Mucosa of descending colon (tissue), 3 donors: Measurements from ENCODE around the gene PRAMEF20. TPM values are rescaled to one million over a fixed set of nuclear protein-coding genes. Genes with fewer than 3 reads are reported as not detected.
"Not testable (repeated sequence)": the region's sequence is repeated elsewhere in the genome, so short reads cannot be mapped to it uniquely, and the experiment has no call there.

Source experiments
- ATAC-seq: fragments of 200-7000 bp; cut with Tn5 transposase; one replicate; pipeline ENCODE4 v1.9.1; 2020; ENCODE audit warnings: mild to moderate bottlenecking, moderate library complexity
- DNase-seq, 3 donors: peaks; one replicate each; pipeline ENCODE4 v3.0.0-alpha.2; 2020
- H3K36me3 ChIP-seq: fragments of 200-600 bp; one replicate; pipeline ENCODE4 v1.8.0; 2021; ENCODE audit warnings: low read depth, mild to moderate bottlenecking
- H3K4me1 ChIP-seq: fragments of 200-600 bp; one replicate; pipeline ENCODE4 v1.8.0; 2021; ENCODE audit warnings: low read depth, mild to moderate bottlenecking
- H3K4me3 ChIP-seq: fragments of 200-600 bp; one replicate; pipeline ENCODE4 v1.8.0; 2021; ENCODE audit warnings: mild to moderate bottlenecking
- H3K9me3 ChIP-seq: fragments of 200-600 bp; one replicate; pipeline ENCODE4 v1.8.0; 2021; ENCODE audit warnings: mild to moderate bottlenecking
- intact Hi-C, 2 donors: fragments of 100-400 bp; cut with DNase I in 1 of 2; cut with micrococcal nuclease in 1 of 2; formaldehyde crosslinking; loops; one replicate each; pipeline versions ENCODE4 v1.11.0 to v1.11.1; 2022; cut with DNase I, micrococcal nuclease
- total RNA-seq, 3 donors: library from RNA; stranded (reverse); fragmentation: NEBNext Ultra II Directional in 2 of 3; extraction: Animal tissue kit (Norgen Biotek cat#: 25700) in 2 of 3; gene quantifications; one replicate each; pipeline versions ENCODE4 v1.2.1 to v1.2.4, GENCODE V29; 2021 to 2023
- TF ChIP-seq, protein P1 (sequence below): fragments of 200-600 bp; IDR thresholded peaks from one replicate; pipeline ENCODE4 v1.8.0; 2022; ENCODE audit warnings: antibody characterized with exemption, mild to moderate bottlenecking
- donor health status: DM: no; HTN: no; CAD: no; lungs with moderate emphysema.
- donor health status: DM: no; HTN: no; CAD: no.
- donor health status: DM: no; HTN: yes; CAD: no.

The PRAMEF20 gene
- total RNA-seq, 3 donors from 2014 or later = not detected

DNA sequence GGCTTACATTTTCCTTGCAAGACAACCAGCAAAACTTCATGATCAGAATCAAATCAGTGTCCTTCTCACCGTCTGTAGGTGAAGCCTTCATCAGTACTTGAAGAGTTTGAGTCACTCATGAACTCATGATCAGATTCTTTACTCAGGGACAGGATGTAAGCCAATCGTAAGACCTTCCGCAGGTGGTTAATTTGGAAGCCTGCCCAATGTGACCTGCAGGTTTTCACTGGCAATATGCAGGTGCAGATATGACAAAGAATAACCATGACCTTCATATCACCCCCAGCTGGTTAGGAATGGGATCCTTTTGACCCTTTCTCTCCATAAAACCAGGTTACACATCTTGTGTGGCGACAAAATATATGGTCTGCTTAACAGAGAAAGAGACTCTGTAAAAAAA lies 2.4 kb upstream of the PRAMEF20 start:
- no peaks in the 10 kb centered on the region for H3K4me1 ChIP-seq
- no peaks in the 10 kb centered on the region for H3K36me3 ChIP-seq
- DNase-seq (no peak), ATAC-seq (no peak)
- TF ChIP-seq, protein P1, sequence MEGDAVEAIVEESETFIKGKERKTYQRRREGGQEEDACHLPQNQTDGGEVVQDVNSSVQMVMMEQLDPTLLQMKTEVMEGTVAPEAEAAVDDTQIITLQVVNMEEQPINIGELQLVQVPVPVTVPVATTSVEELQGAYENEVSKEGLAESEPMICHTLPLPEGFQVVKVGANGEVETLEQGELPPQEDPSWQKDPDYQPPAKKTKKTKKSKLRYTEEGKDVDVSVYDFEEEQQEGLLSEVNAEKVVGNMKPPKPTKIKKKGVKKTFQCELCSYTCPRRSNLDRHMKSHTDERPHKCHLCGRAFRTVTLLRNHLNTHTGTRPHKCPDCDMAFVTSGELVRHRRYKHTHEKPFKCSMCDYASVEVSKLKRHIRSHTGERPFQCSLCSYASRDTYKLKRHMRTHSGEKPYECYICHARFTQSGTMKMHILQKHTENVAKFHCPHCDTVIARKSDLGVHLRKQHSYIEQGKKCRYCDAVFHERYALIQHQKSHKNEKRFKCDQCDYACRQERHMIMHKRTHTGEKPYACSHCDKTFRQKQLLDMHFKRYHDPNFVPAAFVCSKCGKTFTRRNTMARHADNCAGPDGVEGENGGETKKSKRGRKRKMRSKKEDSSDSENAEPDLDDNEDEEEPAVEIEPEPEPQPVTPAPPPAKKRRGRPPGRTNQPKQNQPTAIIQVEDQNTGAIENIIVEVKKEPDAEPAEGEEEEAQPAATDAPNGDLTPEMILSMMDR = no peak
- no peak overlapping the region for H3K4me3 ChIP-seq
- H3K9me3 ChIP-seq = peaks cover 3% of the 10 kb centered on the region
- intact Hi-C loops = no loop called here

- ATAC-seq = no peak
Measured at GRCh38 chr1:13430495-13430894, 20.2 kb downstream of the PRAMEF20 start.

GRCh38 chr1:13432251-13432650 lies 22.0 kb downstream of the PRAMEF20 start:
- TF ChIP-seq, protein P1 = no peak
- no peak for ATAC-seq
- H3K36me3 ChIP-seq = no peaks in the 10 kb centered on the region
- H3K4me3 ChIP-seq = no peak overlapping the region
- no peaks in the 10 kb centered on the region for H3K9me3 ChIP-seq
- intact Hi-C loops = no loop called here
- no peak for DNase-seq
- H3K4me1 ChIP-seq = no peaks in the 10 kb centered on the region

More at GRCh38 chr1:13430495-13430894, 20.2 kb downstream of the PRAMEF20 start:
- DNase-seq = no peak
- H3K9me3 ChIP-seq = no peaks in the 10 kb centered on the region
- no peaks in the 10 kb centered on the region for H3K36me3 ChIP-seq
- TF ChIP-seq, protein P1 = no peak
- intact Hi-C loops = no loop called here
- no peaks in the 10 kb centered on the region for H3K4me1 ChIP-seq
- H3K4me3 ChIP-seq = no peak overlapping the region

DNA sequence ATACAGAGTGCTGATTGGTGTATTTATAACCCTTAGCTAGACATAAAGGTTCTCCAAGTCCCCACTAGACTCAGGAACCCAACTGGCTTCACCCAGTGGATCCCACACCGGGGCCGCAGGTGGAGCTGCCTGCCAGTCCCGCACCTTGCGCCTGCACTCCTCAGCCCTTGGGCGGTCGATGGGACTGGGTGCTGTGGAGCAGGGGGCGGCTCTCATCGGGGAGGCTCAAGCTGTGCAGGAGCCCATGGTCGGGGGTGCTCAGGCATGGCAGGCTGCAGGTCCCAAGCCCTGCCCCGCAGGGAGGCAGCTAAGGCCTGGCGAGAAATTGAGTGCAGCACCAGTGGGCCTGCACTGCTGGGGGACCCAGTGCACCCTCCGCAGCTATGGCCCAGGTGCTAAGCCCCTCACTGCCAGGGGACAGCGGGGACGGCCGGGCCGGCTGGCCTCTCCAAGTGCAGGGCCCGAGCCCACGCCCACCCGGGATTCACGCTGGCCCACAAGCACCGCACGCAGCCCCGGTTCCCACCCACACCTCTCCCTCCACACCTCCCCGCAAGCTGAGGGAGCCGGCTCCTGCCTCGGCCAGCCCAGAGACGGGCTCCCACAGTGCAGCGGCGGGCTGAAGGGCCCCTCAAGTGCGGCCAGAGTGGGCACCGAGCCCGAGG lies 23.6 kb downstream of the PRAMEF20 start:
- intact Hi-C loops, H3K4me3 ChIP-seq, H3K9me3 ChIP-seq, ATAC-seq, H3K4me1 ChIP-seq, DNase-seq, H3K36me3 ChIP-seq: not testable (repeated sequence)

GRCh38 chr1:13435458-13435857 lies 25.2 kb downstream of the PRAMEF20 start:
- no peaks in the 10 kb centered on the region for H3K4me1 ChIP-seq
- TF ChIP-seq, protein P1 = no peak
- no peak for ATAC-seq
- no peaks in the 10 kb centered on the region for H3K9me3 ChIP-seq
- no peak for DNase-seq
- intact Hi-C loops = no loop called here
- H3K4me3 ChIP-seq = no peak overlapping the region
- no peaks in the 10 kb centered on the region for H3K36me3 ChIP-seq

DNA sequence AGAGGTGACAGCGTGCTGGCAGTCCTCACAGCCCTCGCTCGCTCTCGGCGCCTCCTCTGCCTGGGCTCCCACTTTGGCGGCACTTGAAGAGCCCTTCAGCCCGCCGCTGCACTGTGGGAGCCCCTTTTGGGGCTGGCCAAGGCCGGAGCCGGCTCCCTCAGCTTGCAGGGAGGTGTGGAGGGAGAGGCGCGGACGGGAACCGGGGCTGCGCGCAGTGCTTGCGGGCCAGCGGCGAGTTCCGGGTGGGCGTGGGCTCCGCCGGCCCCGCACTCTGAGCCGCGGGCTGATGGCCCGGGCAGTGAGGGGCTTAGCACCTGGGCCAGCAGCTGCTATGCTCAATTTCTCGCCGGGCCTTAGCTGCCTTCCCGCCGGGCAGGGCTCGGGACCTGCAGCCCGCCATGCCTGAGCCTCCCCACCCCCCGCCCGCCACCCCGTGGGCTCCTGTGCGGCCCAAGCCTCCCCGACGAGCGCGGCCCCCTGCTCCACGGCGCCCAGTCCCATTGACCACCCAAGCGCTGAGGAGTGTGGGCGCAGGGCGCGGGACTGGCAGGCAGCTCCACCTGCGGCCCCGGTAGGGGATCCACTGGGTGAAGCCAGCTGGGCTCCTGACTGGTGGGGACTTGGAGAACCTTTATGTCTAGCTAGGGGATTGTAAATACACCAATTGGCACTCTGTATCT lies 29.0 kb downstream of the PRAMEF20 start:
- H3K4me3 ChIP-seq, H3K9me3 ChIP-seq, H3K36me3 ChIP-seq, intact Hi-C loops, H3K4me1 ChIP-seq, ATAC-seq, DNase-seq: not testable (repeated sequence)
